HG03460 (cell line): Measurements from ENCODE around the gene SIX2.

Source experiments
- ATAC-seq: cut with Tn5 transposase; IDR thresholded peaks from one replicate; pipeline ENCODE4 v1.9.1; 2021; ENCODE audit not compliant: unreplicated experiment

The SIX2 gene

DNA sequence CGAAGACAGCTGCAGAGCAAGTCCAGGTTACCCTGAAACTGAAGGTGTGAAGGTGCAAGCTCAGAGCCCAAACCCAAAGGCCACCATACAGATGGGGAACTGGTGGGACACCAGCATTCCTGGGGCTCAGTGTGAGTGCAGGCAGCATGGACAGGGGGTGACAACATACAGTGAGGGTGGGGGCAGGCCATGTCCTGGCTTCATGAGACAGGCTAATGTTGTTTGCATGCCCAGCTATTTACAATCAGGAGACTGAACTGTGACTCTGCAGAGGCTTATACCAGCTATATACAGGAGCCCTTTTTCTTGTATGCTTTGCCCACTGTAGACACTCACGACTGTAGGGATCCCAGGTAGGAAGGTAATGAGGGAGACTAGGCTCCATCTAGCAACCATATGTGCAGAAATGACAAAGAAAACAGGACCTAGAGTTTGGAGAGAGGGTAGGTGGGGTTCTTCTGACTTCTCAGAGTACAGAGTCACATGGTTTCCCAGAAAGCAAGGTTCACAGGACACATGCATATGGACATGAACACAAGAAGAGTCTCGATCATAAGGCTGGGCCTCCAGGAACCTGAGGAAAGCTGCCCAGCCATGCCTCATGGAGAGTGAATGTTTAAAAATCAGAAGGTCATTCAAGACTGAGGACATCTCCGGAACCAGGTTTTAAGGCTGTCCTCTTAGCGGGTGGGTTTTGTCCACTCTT, 41.4 kb downstream of the SIX2 start:
- ATAC-seq = no peak

- no peak for ATAC-seq
Measured at GRCh38 chr2:44967056-44967455, 42.2 kb downstream of the SIX2 start.

DNA sequence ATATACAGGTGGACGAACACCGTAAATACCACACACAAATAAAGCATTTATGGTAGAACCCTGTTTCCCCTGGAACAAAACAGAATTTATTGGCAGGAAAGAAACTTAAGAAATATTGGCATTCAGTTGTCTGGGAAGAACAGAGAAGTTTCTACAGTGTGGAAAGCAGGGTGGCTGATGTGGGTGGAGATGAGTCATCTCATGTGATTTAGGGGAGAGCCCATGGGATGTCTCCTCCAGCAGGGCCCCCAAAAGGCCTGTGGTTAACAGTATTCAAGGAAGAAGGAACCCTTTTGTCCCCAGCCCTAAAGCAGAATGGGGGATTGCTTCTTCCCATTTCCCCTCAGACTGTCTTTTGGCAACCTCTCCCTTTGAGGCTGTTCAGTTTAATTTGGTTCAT, 43.6 kb downstream of the SIX2 start:
- ATAC-seq = no peak

DNA sequence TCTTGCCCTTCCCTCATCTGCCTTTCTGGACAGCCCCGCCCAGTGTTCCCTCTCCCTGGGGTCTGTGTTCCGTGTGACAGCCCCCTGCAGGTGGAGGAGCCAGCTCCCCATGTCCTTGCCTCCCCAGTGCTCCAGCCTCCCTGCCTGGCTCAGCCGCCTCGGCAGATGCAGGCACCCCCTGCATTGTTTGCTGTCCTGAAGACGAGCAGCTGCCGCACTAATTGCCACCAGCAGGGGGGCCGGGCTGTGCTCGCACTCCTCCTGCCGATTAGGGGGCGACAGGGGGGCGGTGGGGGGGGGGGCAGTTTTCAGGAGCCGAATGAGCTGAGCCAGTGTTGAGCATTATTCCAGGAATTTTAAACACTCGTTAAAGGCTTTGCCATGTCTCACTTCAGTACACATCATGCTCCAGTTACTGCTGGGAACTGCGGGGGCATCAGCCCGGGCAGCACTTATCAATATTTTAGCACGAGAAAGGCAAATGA, 44.5 kb downstream of the SIX2 start:
- ATAC-seq = no peak

DNA sequence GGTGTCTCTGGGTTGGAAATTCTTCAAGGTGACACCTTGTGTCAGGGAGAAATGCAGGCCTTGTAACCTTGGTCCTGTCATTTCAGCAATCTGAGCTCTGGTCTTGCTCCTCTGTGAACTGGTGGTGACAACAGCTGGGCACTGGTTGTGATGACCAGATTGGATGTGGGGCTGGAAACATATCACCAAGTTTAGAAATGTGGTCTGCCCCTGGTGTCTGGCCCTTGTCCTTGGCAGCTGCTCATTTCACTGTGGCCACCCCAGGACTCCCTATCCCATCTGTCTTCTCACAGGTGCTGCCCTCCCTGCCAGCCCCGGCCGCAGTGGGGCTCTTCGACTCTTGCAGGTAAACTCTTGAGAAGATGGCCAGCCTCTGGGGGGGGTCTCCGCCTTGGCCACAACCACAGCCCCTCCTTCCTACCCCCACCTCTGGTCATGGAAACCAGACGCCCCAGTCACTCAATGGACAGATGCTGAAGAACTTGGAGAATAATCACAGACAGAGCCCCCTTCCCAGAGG, 47.0 kb downstream of the SIX2 start:
- ATAC-seq = no peak

DNA sequence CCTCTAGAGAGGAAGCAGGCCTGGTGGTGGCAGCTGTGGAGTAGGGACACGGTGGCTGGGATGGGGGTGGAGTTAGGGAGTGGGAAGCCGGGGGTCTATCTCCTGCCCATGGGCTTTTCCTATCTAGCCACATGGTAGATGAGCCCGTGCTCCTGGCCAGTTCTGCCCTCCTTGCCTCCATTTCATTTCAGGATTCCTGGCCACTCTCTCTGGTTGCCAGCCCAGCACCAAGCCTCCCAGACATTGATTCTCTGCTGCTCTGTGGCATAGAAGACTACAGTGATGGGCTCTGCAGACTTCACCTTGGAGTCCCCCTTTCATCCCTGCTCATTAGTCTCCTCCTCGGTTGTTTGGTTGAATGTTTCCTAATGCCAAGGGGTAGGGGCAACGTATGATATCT, 48.4 kb downstream of the SIX2 start:
- no peak for ATAC-seq

DNA sequence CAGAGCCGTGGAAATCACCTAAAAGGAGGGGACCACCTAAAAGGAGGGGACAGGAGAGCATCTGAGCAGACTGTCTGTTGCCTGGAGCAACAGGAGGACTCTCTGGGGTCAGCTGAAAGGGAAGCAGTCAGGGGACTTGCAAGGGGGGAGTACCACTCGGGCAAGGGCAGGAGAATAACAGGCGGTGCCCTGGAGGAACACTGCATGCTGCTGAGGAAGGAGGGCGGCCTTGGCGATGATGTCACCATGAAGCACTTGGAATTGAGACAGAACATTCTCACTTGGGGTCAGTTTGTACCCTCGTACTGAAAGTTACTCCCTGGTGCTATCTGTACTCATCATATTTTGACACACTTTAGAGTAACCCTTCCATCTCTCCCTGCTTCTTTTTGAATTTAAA, 49.4 kb downstream of the SIX2 start:
- no peak for ATAC-seq

DNA sequence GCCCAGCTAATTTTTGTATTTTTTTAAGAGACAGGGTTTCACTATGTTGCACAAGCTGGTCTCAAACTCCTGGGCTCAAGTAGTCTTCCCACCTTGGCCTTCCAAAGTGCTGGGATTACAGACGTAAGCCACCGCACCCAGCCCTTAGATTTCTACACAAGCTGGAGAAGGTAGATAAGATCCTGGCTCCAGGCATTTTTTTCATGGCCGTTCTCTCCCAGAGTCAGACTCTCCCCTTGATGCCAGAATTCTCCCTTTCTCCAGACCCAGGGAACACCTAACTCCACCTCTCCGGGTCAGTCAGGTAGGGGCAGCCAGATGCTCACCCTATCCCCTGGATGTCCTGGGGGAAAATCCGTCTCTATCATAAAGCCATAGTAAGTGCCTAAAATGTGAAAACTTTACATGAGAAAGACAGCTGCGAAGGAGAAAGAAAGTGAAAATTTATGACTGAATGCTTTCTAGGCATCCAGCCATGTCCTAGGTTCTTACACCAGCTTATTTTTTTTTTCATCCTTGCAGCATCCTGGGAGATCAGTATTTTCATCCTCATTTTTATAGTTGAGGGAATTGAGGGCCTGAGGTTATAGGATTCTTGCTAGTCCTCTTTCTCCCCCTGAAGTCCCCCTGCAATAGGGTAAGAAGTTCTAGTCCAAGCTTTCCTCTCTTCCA, 51.5 kb downstream of the SIX2 start:
- ATAC-seq = no peak

- ATAC-seq = no peak
Measured at GRCh38 chr2:44956843-44957242, 52.4 kb downstream of the SIX2 start.

GRCh38 chr2:44955593-44956392, 53.5 kb downstream of the SIX2 start:
- peak; percentile 55 for ATAC-seq
